Psoas muscle (tissue), 8 donors: ENCODE data around the gene KAT2B. TPM values are rescaled to one million over a fixed set of nuclear protein-coding genes. Genes with fewer than 3 reads are reported as not detected.
A peak's percentile ranks its signal among the peaks of the same experiment; 100 is the strongest.

Source experiments
- ATAC-seq, 4 donors: fragments of 200-7000 bp; cut with Tn5 transposase; one replicate each; pipeline ENCODE4 v1.9.1; 2020; ENCODE audit warnings: moderate library complexity in 3 of 4, mild to moderate bottlenecking in 2 of 4
- DNase-seq, 2 donors: peaks; one replicate each; pipeline ENCODE4 v3.0.0-alpha.2; 2020
- H3K27ac ChIP-seq: fragments of 200-600 bp; one replicate; pipeline ENCODE4 v1.8.0; 2022
- H3K27me3 ChIP-seq, 3 donors: fragments of 200-600 bp in 1 of 3; one replicate each; pipeline versions ENCODE4 v1.6.1 to v1.8.0; 2013 to 2022; ENCODE audit warnings: low read length in 2 of 3, mild to moderate bottlenecking in 2 of 3, moderate library complexity in 1 of 3; ENCODE audit not compliant: insufficient read depth in 3 of 3
- H3K36me3 ChIP-seq, 2 donors: fragments of 200-600 bp in 1 of 2; one replicate each; pipeline versions ENCODE4 v1.6.1 to v1.8.0; 2013 to 2022; ENCODE audit warnings: low read depth in 1 of 2, mild to moderate bottlenecking in 1 of 2, moderate library complexity in 1 of 2; ENCODE audit not compliant: insufficient read depth in 1 of 2
- H3K4me1 ChIP-seq: fragments of 200-600 bp; one replicate; pipeline ENCODE4 v1.8.0; 2022
- H3K4me3 ChIP-seq: fragments of 200-600 bp; one replicate; pipeline ENCODE4 v1.8.0; 2022; ENCODE audit warnings: mild to moderate bottlenecking
- H3K9me3 ChIP-seq: fragments of 200-600 bp; one replicate; pipeline ENCODE4 v1.8.0; 2022
- WGBS, 3 donors: extraction: QIAGEN DNeasy Blood & Tissue Kit; methylation state at CpG; one replicate each; pipeline versions ENCODE4 v1.1.6 to v1.1.7; 2013; 5-methylcytosine and 5-hydroxymethylcytosine counted together
- intact Hi-C, 2 donors: fragments of 100-400 bp; cut with DNase I; formaldehyde crosslinking; loops; one replicate each; pipeline versions ENCODE4 v1.11.0 to v1.14.2; 2022
- polyA plus RNA-seq, 3 donors: library from polyadenylated mRNA; stranded (reverse); fragments of 200-250 nt; gene quantifications; one replicate each; pipeline ENCODE4 v1.2.3, GENCODE V29; 2013
- total RNA-seq, 4 donors: library from RNA; stranded (reverse); fragmentation: NEBNext Ultra II Directional in 2 of 4; extraction: Animal tissue kit (Norgen Biotek cat#: 25700) in 2 of 4; gene quantifications; one replicate each; pipeline versions ENCODE4 v1.2.1 to v1.2.4, GENCODE V29; 2021 to 2023
- TF ChIP-seq, protein P1 (sequence below): fragments of 200-600 bp; IDR thresholded peaks from one replicate; pipeline ENCODE4 v1.8.0; 2022; ENCODE audit warnings: antibody characterized with exemption
- donor health status: healthy with polysubstance abuse.
- donor health status: DM: no; HTN: no; CAD: no; lungs with moderate emphysema.
- donor health status: Bipolar disorder and iron deficiency.
- donor health status: healthy.
- donor health status: DM: yes; HTN: yes; CAD: no.
- donor health status: DM: no; HTN: no; CAD: no.
- donor health status: DM: no; HTN: no; CAD: no.
- donor health status: DM: yes; HTN: yes; CAD: no.

The KAT2B gene
- total and polyA plus RNA-seq, 7 donors = 10.8 to 62.2 (median 28.3) TPM

DNA sequence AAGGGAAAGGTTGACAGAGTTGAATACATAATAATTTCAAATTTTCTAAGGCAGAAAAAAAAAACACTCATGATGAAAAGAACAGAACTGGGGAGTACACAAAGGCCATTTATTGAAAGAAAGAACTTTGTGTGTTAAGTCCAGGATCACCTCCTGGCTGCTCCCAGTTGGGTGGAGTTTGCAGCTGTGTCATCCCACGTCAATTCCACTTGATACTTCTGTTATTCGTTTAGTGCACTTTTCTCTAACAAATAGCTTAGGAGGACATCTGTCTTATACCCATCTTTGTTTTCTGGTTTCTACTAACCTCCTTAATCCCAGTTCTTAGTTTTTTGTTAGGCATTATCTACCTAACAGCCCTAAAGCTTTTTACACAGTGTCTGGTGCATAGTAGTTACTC, 101.1 kb downstream of the KAT2B start:
- TF ChIP-seq, protein P1, sequence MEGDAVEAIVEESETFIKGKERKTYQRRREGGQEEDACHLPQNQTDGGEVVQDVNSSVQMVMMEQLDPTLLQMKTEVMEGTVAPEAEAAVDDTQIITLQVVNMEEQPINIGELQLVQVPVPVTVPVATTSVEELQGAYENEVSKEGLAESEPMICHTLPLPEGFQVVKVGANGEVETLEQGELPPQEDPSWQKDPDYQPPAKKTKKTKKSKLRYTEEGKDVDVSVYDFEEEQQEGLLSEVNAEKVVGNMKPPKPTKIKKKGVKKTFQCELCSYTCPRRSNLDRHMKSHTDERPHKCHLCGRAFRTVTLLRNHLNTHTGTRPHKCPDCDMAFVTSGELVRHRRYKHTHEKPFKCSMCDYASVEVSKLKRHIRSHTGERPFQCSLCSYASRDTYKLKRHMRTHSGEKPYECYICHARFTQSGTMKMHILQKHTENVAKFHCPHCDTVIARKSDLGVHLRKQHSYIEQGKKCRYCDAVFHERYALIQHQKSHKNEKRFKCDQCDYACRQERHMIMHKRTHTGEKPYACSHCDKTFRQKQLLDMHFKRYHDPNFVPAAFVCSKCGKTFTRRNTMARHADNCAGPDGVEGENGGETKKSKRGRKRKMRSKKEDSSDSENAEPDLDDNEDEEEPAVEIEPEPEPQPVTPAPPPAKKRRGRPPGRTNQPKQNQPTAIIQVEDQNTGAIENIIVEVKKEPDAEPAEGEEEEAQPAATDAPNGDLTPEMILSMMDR = no peak
- no peak for DNase-seq
- Histone ChIP-seq H3K27ac (no peak overlapping the region), H3K27me3 (no peaks in the 10 kb centered on the region), H3K9me3 (no peaks in the 10 kb centered on the region), H3K4me3 (no peak overlapping the region), H3K4me1 (no peaks in the 10 kb centered on the region), H3K36me3 (peaks cover 3 to 43% of the 10 kb centered on the region in 2 donors)
- intact Hi-C loops = loop anchor here in 1 of 2 donors (5.0 kb wide), 1 partner anchor 41 kb away; no protein-coding TSS in a partner anchor
- 25 to 48% (median 33%) methylated on average over 2 of the region's 2 CpGs for WGBS, 3 donors
- ATAC-seq = peak in 1 of 4 donors; percentile 51

DNA sequence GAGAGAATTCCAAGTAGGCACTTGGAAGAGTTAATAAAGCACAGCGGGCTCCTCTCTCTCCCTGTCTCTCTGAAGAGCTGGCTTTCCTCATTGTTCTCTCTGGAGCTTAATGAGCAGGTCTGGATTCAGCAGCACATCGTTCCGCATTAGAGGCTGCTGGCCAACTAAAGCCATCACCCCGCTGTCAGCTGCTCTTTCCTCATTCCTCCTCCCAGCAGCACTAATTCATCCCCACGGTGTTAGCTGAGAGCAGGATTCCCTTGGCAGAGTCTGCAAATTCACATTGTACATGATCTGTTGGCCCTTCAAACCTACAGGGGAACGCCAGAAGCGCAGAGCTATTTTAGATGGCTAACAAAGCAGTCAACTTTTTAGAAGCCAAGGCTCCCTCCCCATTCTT, 101.6 kb downstream of the KAT2B start:
- intact Hi-C loops = loop anchor here in 1 of 2 donors (5.0 kb wide), 1 partner anchor 40 kb away; no protein-coding TSS in a partner anchor
- DNase-seq (peak; percentile 21 to 70), ATAC-seq (peak; percentile 75 to 95 (median 91))
- peaks cover 5 to 40% of the 10 kb centered on the region in 2 donors for H3K36me3 ChIP-seq
- no peaks in the 10 kb centered on the region for H3K4me1 ChIP-seq
- H3K27me3 ChIP-seq = no peaks in the 10 kb centered on the region
- 9 to 17% (median 14%) methylated on average over 7 of the region's 7 CpGs for WGBS, 3 donors
- TF ChIP-seq, protein P1 = no peak
- no peaks in the 10 kb centered on the region for H3K9me3 ChIP-seq
- H3K4me3 ChIP-seq = no peak overlapping the region
- no peak overlapping the region for H3K27ac ChIP-seq

DNA sequence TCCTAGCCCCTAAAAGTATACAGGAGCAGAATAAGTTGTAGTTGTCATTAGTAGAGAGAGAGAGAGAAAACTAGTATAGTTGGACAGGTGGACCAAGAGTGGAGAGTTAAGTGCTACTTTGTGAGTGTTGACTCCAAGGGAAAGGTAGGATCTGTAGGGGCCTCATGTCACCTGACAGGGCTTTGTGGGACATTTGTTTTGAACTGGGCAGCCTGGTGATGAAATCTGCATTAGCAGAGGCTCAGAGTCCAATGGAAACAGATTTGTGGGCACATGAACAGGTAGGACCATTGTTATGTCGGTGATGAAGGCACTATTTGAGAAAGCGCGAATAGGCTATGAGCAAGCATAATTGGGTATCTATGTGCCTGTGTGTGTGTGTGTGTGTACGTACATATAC, 102.3 kb downstream of the KAT2B start:
- Histone ChIP-seq H3K36me3 (peaks cover 3 to 33% of the 10 kb centered on the region in 2 donors), H3K27me3 (no peaks in the 10 kb centered on the region), H3K4me1 (no peaks in the 10 kb centered on the region), H3K27ac (no peak overlapping the region), H3K4me3 (no peak overlapping the region), H3K9me3 (no peaks in the 10 kb centered on the region)
- DNase-seq (no peak), ATAC-seq (no peak)
- WGBS, 3 donors = 97 to 100% (median 98%) methylated on average over 4 of the region's 4 CpGs
- intact Hi-C loops = loop anchor here in 1 of 2 donors (5.0 kb wide), 1 partner anchor 40 kb away; no protein-coding TSS in a partner anchor
- TF ChIP-seq, protein P1 = no peak

DNA sequence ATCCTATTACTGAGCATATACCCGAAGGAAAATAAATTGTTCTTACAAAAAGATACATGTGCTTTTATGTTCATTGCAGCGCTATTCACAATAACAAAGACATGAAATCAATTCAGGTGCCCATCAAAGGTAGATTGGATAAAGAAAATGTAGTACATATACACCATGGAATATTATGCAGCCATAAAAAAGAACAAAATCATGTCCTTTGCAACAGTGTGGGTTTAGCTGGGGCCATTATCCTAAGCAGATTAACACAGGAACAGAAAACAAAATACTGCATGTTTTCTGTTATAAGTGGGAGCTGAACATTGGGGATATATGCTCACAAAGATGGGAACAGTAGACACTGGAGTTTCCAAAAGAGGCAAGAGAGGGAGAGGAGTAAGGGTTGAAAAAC, 103.3 kb downstream of the KAT2B start:
- TF ChIP-seq, protein P1 = no peak
- 75 to 85% (median 75%) methylated on average over 2 of the region's 2 CpGs for WGBS, 3 donors
- Histone ChIP-seq H3K27ac (no peak overlapping the region), H3K9me3 (no peaks in the 10 kb centered on the region), H3K4me1 (no peaks in the 10 kb centered on the region), H3K27me3 (no peaks in the 10 kb centered on the region), H3K36me3 (peaks cover 3 to 37% of the 10 kb centered on the region in 2 donors), H3K4me3 (no peak overlapping the region)
- DNase-seq = no peak
- no peak for ATAC-seq
- intact Hi-C loops = loop anchor here in 1 of 2 donors (5.0 kb wide), 1 partner anchor 39 kb away; no protein-coding TSS in a partner anchor

DNA sequence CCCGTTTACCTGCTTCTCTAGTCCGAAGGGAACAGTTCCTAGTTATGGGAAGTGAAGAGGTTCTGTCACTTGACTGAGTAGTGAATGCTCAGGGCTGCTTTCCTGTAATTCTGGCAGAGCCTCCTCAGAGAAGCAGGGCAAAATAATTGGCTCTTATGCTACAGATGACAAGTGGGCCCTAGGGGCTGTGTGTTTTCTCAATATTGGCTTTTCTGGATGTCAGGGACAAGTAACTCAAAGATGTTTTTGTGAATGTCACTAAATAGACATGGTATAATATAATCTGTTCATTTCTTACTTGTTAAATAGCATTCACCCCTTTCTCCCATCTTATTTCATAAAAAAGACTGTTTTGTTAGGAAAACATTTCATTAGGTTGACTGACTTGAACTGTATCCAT, 105.6 kb downstream of the KAT2B start:
- H3K27me3 ChIP-seq = no peaks in the 10 kb centered on the region
- intact Hi-C loops = loop anchor here (5.0 kb wide), 2 partner anchors 36 to 204 kb away; no protein-coding TSS in a partner anchor
- DNase-seq = no peak

More for the DNA sequence above, 105.6 kb downstream of the KAT2B start:
- no peaks in the 10 kb centered on the region for H3K9me3 ChIP-seq
- no peaks in the 10 kb centered on the region for H3K4me1 ChIP-seq
- H3K4me3 ChIP-seq = no peak overlapping the region
- no peak for ATAC-seq
- TF ChIP-seq, protein P1 = no peak
- WGBS, 3 donors = 85 to 98% (median 91%) methylated on average over 2 of the region's 2 CpGs
- H3K27ac ChIP-seq = no peak overlapping the region
- peaks cover 3 to 35% of the 10 kb centered on the region in 2 donors for H3K36me3 ChIP-seq
